ENCODE data around the gene BCL11A.

DNA sequence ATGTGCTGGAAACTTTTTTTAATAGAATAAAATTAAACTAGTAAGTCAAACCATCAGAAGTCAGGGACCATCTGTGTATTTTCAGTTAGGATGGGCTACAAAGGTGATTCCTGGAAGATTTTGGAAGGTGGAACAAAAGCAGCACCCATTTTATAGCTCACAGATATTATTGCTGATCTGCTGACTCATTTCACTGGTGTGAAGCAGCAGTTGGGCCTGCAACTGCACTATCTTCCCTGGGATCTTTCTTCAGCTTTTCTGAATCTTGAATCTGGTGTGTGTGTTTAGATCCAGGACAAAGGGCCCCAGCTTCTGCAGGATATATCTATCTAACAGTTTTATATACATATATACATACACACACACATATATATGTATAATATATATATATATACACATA is 35.6 kb upstream of the BCL11A start:
- TF ChIP-seq, protein P1, sequence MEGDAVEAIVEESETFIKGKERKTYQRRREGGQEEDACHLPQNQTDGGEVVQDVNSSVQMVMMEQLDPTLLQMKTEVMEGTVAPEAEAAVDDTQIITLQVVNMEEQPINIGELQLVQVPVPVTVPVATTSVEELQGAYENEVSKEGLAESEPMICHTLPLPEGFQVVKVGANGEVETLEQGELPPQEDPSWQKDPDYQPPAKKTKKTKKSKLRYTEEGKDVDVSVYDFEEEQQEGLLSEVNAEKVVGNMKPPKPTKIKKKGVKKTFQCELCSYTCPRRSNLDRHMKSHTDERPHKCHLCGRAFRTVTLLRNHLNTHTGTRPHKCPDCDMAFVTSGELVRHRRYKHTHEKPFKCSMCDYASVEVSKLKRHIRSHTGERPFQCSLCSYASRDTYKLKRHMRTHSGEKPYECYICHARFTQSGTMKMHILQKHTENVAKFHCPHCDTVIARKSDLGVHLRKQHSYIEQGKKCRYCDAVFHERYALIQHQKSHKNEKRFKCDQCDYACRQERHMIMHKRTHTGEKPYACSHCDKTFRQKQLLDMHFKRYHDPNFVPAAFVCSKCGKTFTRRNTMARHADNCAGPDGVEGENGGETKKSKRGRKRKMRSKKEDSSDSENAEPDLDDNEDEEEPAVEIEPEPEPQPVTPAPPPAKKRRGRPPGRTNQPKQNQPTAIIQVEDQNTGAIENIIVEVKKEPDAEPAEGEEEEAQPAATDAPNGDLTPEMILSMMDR (IDR thresholded peaks at IDR 0.05): no peak
- TF ChIP-seq POLR2A (IDR thresholded peaks at IDR 0.05) (no peak), EP300 (IDR thresholded peaks at IDR 0.05) (no peak), POLR2AphosphoS5 (IDR thresholded peaks at IDR 0.05) (no peak)
